Esophagus muscularis mucosa (tissue), 3 donors: ENCODE data around the gene ITPR2.

Experiments used
- CTCF ChIP-seq, 3 experiments: fragments of 200-600 bp in 2 of 3; fragments of 450-650 bp in 1 of 3; sonication (generic) in 2 of 3; IDR thresholded peaks; one replicate each; pipeline ENCODE4 v1.5.1; 2017 to 2019; ENCODE audit warnings: antibody characterized with exemption in 3 of 3, mild to moderate bottlenecking in 2 of 3, moderate library complexity in 1 of 3
- POLR2A ChIP-seq: fragments of 450-650 bp; IDR thresholded peaks from one replicate; pipeline ENCODE4 v1.6.1; 2017; ENCODE audit warnings: antibody characterized with exemption, moderate library complexity, mild to moderate bottlenecking, low read depth

- no peak for TF ChIP-seq CTCF (IDR thresholded peaks at IDR 0.05)
- no peak for TF ChIP-seq POLR2A
Observed at GRCh38 chr12:26403601-26404000, 429.4 kb downstream of the ITPR2 start.
